ENCODE measurements around the gene MACROH2A2.
"Not testable (repeated sequence)": the region's sequence is repeated elsewhere in the genome, so short reads cannot be mapped to it uniquely, and the experiment has no call there.

The MACROH2A2 gene

GRCh38 chr10:70067586-70067985 lies 14.9 kb downstream of the MACROH2A2 start:
- no peak for DNase-seq

GRCh38 chr10:70068925-70069324 lies 16.3 kb downstream of the MACROH2A2 start:
- no peak for DNase-seq

- DNase-seq: no peak
Observed at GRCh38 chr10:70069346-70069745, 16.7 kb downstream of the MACROH2A2 start.

GRCh38 chr10:70070834-70071233 lies 18.2 kb downstream of the MACROH2A2 start:
- DNase-seq: no peak

GRCh38 chr10:70074165-70074564 lies 21.5 kb downstream of the MACROH2A2 start:
- DNase-seq: no peak

- no peak for DNase-seq
Observed at GRCh38 chr10:70074971-70075370, 22.3 kb downstream of the MACROH2A2 start.

GRCh38 chr10:70078329-70078728 lies 25.7 kb downstream of the MACROH2A2 start:
- no peak for DNase-seq

- DNase-seq: no peak
Observed at GRCh38 chr10:70078937-70079336, 26.3 kb downstream of the MACROH2A2 start.

- DNase-seq: not testable (repeated sequence)
Observed at GRCh38 chr10:70080789-70081188, 28.1 kb downstream of the MACROH2A2 start.

- no peak for DNase-seq
Observed at GRCh38 chr10:70084189-70084588, 31.5 kb downstream of the MACROH2A2 start.

GRCh38 chr10:70085975-70086613 lies 33.4 kb downstream of the MACROH2A2 start:
- no peak for DNase-seq

GRCh38 chr10:70087616-70088307 lies 35.1 kb downstream of the MACROH2A2 start:
- no peak for DNase-seq

GRCh38 chr10:70088308-70088698 lies 35.7 kb downstream of the MACROH2A2 start:
- no peak for DNase-seq

GRCh38 chr10:70090013-70090412 lies 37.4 kb downstream of the MACROH2A2 start:
- no peak for DNase-seq

- no peak for DNase-seq
Observed at GRCh38 chr10:70090951-70091350, 38.3 kb downstream of the MACROH2A2 start.

GRCh38 chr10:70092389-70092718 lies 39.7 kb downstream of the MACROH2A2 start:
- no peak for DNase-seq

- no peak for DNase-seq
Observed at GRCh38 chr10:70093335-70093944, 40.8 kb downstream of the MACROH2A2 start.

- no peak for DNase-seq
Observed at GRCh38 chr10:70094250-70094649, 41.6 kb downstream of the MACROH2A2 start.

GRCh38 chr10:70096016-70096704 lies 43.5 kb downstream of the MACROH2A2 start:
- DNase-seq: no peak

GRCh38 chr10:70096705-70097420 lies 44.2 kb downstream of the MACROH2A2 start:
- no peak for DNase-seq

GRCh38 chr10:70097459-70097858 lies 44.8 kb downstream of the MACROH2A2 start:
- no peak for DNase-seq

GRCh38 chr10:70098271-70098670 lies 45.6 kb downstream of the MACROH2A2 start:
- no peak for DNase-seq
